NCI-H1694 treated with DMSO at 0.1 percent for 48 hours (cell line): Measurements from ENCODE around the gene BCO1.

ENCODE experiments used
- DNase-seq: peaks from one replicate; lab custom pipeline; 2025; lab: John Stamatoyannopoulos, UW

BCO1 gene

GRCh38 chr16:81277541-81278080, 39.1 kb downstream of the BCO1 start:
- no peak for DNase-seq

GRCh38 chr16:81278526-81278925, 40.0 kb downstream of the BCO1 start:
- no peak for DNase-seq

GRCh38 chr16:81279392-81279791, 40.9 kb downstream of the BCO1 start:
- no peak for DNase-seq

- DNase-seq, result no peak
Observed at GRCh38 chr16:81280393-81280792, 41.9 kb downstream of the BCO1 start.

GRCh38 chr16:81283044-81283443, 44.6 kb downstream of the BCO1 start:
- no peak for DNase-seq

GRCh38 chr16:81284995-81285600, 46.6 kb downstream of the BCO1 start:
- no peak for DNase-seq

- DNase-seq, result no peak
Observed at GRCh38 chr16:81286190-81286589, 47.7 kb downstream of the BCO1 start.

- DNase-seq, result no peak
Observed at GRCh38 chr16:81291117-81291516, 52.6 kb downstream of the BCO1 start.

GRCh38 chr16:81292936-81293335, 54.4 kb downstream of the BCO1 start:
- no peak for DNase-seq

- DNase-seq, result no peak
Observed at GRCh38 chr16:81293909-81294802, 55.7 kb downstream of the BCO1 start.

- DNase-seq, result no peak
Observed at GRCh38 chr16:81296631-81297030, 58.1 kb downstream of the BCO1 start.

GRCh38 chr16:81307770-81308169, 69.3 kb downstream of the BCO1 start:
- DNase-seq, result no peak

GRCh38 chr16:81310045-81310644, 71.7 kb downstream of the BCO1 start:
- no peak for DNase-seq

GRCh38 chr16:81311762-81312161, 73.3 kb downstream of the BCO1 start:
- no peak for DNase-seq

- no peak for DNase-seq
Observed at GRCh38 chr16:81313701-81314602, 75.5 kb downstream of the BCO1 start.

GRCh38 chr16:81314603-81315270, 76.2 kb downstream of the BCO1 start, which contains the start of gene GAN:
Gene GAN, plus strand, starts transcription at chr16:81314962. Its CDS starts 152 bp downstream, at chr16:81315114.
- DNase-seq, result peak; percentile 88

GRCh38 chr16:81315271-81316175, 77.0 kb downstream of the BCO1 start:
- no peak for DNase-seq

GRCh38 chr16:81316176-81316496, 77.6 kb downstream of the BCO1 start:
- DNase-seq, result no peak

GRCh38 chr16:81318711-81319110, 80.2 kb downstream of the BCO1 start:
- no peak for DNase-seq
